K562 (cell line): Measurements from ENCODE around the gene CUX1. TPM values are rescaled to one million over a fixed set of nuclear protein-coding genes. Genes with fewer than 3 reads are reported as not detected.

Experiments used
- ATF2 ChIP-seq: sonication (generic); formaldehyde crosslinking; IDR thresholded peaks from 2 replicates; pipeline ENCODE4 v1.8.1; 2022; ENCODE audit warnings: missing genetic modification reagents
- E2F4 ChIP-seq: sonication (generic); formaldehyde crosslinking; IDR thresholded peaks from 2 replicates; pipeline ENCODE4 v1.8.0; 2022; ENCODE audit warnings: mild to moderate bottlenecking, low read depth, missing genetic modification reagents
- FOS ChIP-seq: IDR thresholded peaks from 3 replicates; pipeline ENCODE4 v1.6.1; 2011; ENCODE audit not compliant: insufficient read length; ENCODE audit errors: extremely low read depth
- GTF2B ChIP-seq: IDR thresholded peaks from 2 replicates; pipeline ENCODE4 v1.6.1; 2011; ENCODE audit not compliant: insufficient read length; ENCODE audit errors: extremely low read depth
- HOXB6 ChIP-seq: fragments of 250-450 bp; sonication (Bioruptor Pico); IDR thresholded peaks from 2 replicates; pipeline ENCODE4 v1.5.1; 2022; ENCODE audit warnings: mild to moderate bottlenecking, borderline replicate concordance
- JUNB ChIP-seq: fragments of 450-650 bp; formaldehyde crosslinking; conservative IDR thresholded peaks from 2 replicates; pipeline ENCODE4 v1.4.0; 2020; ENCODE audit warnings: mild to moderate bottlenecking
- NCOA2 ChIP-seq, 2 experiments: fragments of 450-650 bp; IDR thresholded peaks; 2 replicates each; pipeline ENCODE4 v1.6.1; 2018; ENCODE audit warnings: mild to moderate bottlenecking in 2 of 2, moderate library complexity in 1 of 2; ENCODE audit not compliant: partially characterized antibody in 2 of 2
- PYGO2 ChIP-seq: fragments of 450-650 bp; IDR thresholded peaks from 2 replicates; pipeline ENCODE4 v1.6.1; 2016; ENCODE audit warnings: mild to moderate bottlenecking, missing genetic modification characterization, moderate library complexity, missing compliant biosample characterization
- SAP30 ChIP-seq: fragments of 200-600 bp; sonication (generic); IDR thresholded peaks from 2 replicates; pipeline ENCODE4 v1.6.1; 2012; ENCODE audit warnings: borderline replicate concordance, low read depth, mild to moderate bottlenecking, moderate library complexity, low read length, control low read depth, inconsistent platforms; ENCODE audit not compliant: insufficient read depth, poor library complexity, severe bottlenecking
- ZBTB43 ChIP-seq: sonication (generic); formaldehyde crosslinking; IDR thresholded peaks from 2 replicates; pipeline ENCODE4 v1.8.0; 2023; ENCODE audit warnings: mild to moderate bottlenecking, missing genetic modification reagents
- ZKSCAN1 ChIP-seq: fragments of 150-350 bp; IDR thresholded peaks from 2 replicates; pipeline ENCODE4 v1.6.1; 2016; ENCODE audit warnings: low read depth, low read length
- ZNF224 ChIP-seq: sonication (generic); formaldehyde crosslinking; IDR thresholded peaks from 2 replicates; pipeline ENCODE4 v1.8.0; 2022; ENCODE audit warnings: mild to moderate bottlenecking, missing genetic modification reagents
- polyA plus RNA-seq, 8 experiments: library from polyadenylated mRNA; depleted of rRNA in 4 of 8; stranded (reverse) in 5 of 8; unstranded in 3 of 8; fragments of >200 nt; fragmentation: Nextera tagmentation in 2 of 8; fragmentation: Illumina TruSeq in 1 of 8; extraction: Ambion mirVana in 2 of 8; extraction: Trizol in 1 of 8; gene quantifications; 2 replicates each; pipeline versions ENCODE4 v1.2.1 to v1.2.3, GENCODE V29; 2011 to 2014; ENCODE audit warnings: inconsistent platforms in 1 of 8, missing spikeins in 1 of 8
- total RNA-seq, 7 experiments: library from RNA; depleted of rRNA in 6 of 7; stranded (reverse); fragments of >200 nt in 6 of 7; fragmentation: Illumina TruSeq in 2 of 7; extraction: Trizol in 2 of 7; gene quantifications; 2 replicates each; pipeline versions ENCODE4 v1.2.1 to v1.2.3, GENCODE V29; 2011 to 2021; ENCODE audit warnings: low replicate concordance in 1 of 7
- TF ChIP-seq, protein P1 (sequence below), 3 experiments: fragments of 200-800 bp in 1 of 3; fragments of 250-450 bp in 1 of 3; fragments of 450-650 bp in 1 of 3; sonication (Bioruptor Pico) in 1 of 3; sonication (Bioruptor generic) in 1 of 3; formaldehyde crosslinking in 1 of 3; IDR thresholded peaks; 2 replicates each; pipeline versions ENCODE4 v1.6.1 to v1.8.0; 2016 to 2022; ENCODE audit warnings: mild to moderate bottlenecking in 2 of 3, missing genetic modification characterization in 2 of 3, missing compliant biosample characterization in 1 of 3, moderate library complexity in 1 of 3
- TF ChIP-seq, protein P2 (sequence below): fragments of 450-650 bp; formaldehyde crosslinking; IDR thresholded peaks from 2 replicates; pipeline ENCODE4 v1.4.0; 2020; ENCODE audit warnings: mild to moderate bottlenecking
- TF ChIP-seq, protein P3 (sequence below): fragments of 250-450 bp; sonication (Bioruptor Pico); IDR thresholded peaks from 2 replicates; pipeline ENCODE4 v1.8.0; 2021; ENCODE audit warnings: moderate library complexity, mild to moderate bottlenecking, inconsistent platforms

The CUX1 gene
- total and polyA plus RNA-seq, 9 of the 15 experiments (the other 6 are each of a cell fraction or from before 2014, with no cell fraction given), result 3.6 to 55.3 (median 25.2) TPM

GRCh38 chr7:101921061-101921460 is 103.6 kb downstream of the CUX1 start (continued):
- no peak for TF ChIP-seq ATF2
- no peak for TF ChIP-seq SAP30
- TF ChIP-seq PYGO2 (tag), result no peak
- no peak for TF ChIP-seq HOXB6 (CRISPR knock-in tag)
- no peak for TF ChIP-seq FOS
- no peak for TF ChIP-seq GTF2B
- TF ChIP-seq ZBTB43, result no peak
- TF ChIP-seq, protein P1, sequence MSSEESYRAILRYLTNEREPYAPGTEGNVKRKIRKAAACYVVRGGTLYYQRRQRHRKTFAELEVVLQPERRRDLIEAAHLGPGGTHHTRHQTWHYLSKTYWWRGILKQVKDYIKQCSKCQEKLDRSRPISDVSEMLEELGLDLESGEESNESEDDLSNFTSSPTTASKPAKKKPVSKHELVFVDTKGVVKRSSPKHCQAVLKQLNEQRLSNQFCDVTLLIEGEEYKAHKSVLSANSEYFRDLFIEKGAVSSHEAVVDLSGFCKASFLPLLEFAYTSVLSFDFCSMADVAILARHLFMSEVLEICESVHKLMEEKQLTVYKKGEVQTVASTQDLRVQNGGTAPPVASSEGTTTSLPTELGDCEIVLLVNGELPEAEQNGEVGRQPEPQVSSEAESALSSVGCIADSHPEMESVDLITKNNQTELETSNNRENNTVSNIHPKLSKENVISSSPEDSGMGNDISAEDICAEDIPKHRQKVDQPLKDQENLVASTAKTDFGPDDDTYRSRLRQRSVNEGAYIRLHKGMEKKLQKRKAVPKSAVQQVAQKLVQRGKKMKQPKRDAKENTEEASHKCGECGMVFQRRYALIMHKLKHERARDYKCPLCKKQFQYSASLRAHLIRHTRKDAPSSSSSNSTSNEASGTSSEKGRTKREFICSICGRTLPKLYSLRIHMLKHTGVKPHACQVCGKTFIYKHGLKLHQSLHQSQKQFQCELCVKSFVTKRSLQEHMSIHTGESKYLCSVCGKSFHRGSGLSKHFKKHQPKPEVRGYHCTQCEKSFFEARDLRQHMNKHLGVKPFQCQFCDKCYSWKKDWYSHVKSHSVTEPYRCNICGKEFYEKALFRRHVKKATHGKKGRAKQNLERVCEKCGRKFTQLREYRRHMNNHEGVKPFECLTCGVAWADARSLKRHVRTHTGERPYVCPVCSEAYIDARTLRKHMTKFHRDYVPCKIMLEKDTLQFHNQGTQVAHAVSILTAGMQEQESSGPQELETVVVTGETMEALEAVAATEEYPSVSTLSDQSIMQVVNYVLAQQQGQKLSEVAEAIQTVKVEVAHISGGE (CRISPR knock-in tag; IDR thresholded peaks at IDR 0.05), result no peak
- no peak for TF ChIP-seq E2F4 (CRISPR knock-in tag)
- no peak for TF ChIP-seq ZNF224 (CRISPR knock-in tag)
- TF ChIP-seq, protein P2, sequence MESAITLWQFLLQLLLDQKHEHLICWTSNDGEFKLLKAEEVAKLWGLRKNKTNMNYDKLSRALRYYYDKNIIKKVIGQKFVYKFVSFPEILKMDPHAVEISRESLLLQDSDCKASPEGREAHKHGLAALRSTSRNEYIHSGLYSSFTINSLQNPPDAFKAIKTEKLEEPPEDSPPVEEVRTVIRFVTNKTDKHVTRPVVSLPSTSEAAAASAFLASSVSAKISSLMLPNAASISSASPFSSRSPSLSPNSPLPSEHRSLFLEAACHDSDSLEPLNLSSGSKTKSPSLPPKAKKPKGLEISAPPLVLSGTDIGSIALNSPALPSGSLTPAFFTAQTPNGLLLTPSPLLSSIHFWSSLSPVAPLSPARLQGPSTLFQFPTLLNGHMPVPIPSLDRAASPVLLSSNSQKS (CRISPR knock-in tag), result no peak
- TF ChIP-seq, protein P3, sequence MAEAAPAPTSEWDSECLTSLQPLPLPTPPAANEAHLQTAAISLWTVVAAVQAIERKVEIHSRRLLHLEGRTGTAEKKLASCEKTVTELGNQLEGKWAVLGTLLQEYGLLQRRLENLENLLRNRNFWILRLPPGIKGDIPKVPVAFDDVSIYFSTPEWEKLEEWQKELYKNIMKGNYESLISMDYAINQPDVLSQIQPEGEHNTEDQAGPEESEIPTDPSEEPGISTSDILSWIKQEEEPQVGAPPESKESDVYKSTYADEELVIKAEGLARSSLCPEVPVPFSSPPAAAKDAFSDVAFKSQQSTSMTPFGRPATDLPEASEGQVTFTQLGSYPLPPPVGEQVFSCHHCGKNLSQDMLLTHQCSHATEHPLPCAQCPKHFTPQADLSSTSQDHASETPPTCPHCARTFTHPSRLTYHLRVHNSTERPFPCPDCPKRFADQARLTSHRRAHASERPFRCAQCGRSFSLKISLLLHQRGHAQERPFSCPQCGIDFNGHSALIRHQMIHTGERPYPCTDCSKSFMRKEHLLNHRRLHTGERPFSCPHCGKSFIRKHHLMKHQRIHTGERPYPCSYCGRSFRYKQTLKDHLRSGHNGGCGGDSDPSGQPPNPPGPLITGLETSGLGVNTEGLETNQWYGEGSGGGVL (CRISPR knock-in tag), result no peak
- no peak for TF ChIP-seq ZKSCAN1
- TF ChIP-seq NCOA2 (IDR thresholded peaks at IDR 0.05; ENCODE audit: partially characterized antibody in 2 of 2), result no peak
- TF ChIP-seq JUNB (CRISPR knock-in tag), result no peak
